Upper lobe of left lung (tissue), 4 donors: ENCODE data around the gene NINJ2.

ENCODE experiments used
- EP300 ChIP-seq, 4 donors: sonication (generic); formaldehyde crosslinking; IDR thresholded peaks; one replicate each; pipeline ENCODE4 v1.5.1; 2017; ENCODE audit warnings: antibody characterized with exemption in 4 of 4, control low read depth in 2 of 4
- POLR2A ChIP-seq, 4 donors: fragments of 450-650 bp; IDR thresholded peaks; one replicate each; pipeline ENCODE4 v1.5.1; 2016 to 2017; ENCODE audit warnings: antibody characterized with exemption in 4 of 4, mild to moderate bottlenecking in 2 of 4
- POLR2AphosphoS5 ChIP-seq, 2 donors: sonication (generic); formaldehyde crosslinking; IDR thresholded peaks; one replicate each; pipeline ENCODE4 v1.5.1; 2017; ENCODE audit warnings: antibody characterized with exemption in 2 of 2
- TF ChIP-seq, protein P1 (sequence below), 6 experiments: fragments of 450-650 bp in 4 of 6; fragments of 200-600 bp in 2 of 6; sonication (generic) in 2 of 6; IDR thresholded peaks; one replicate each; pipeline ENCODE4 v1.5.1; 2016 to 2019; ENCODE audit warnings: antibody characterized with exemption in 6 of 6

DNA sequence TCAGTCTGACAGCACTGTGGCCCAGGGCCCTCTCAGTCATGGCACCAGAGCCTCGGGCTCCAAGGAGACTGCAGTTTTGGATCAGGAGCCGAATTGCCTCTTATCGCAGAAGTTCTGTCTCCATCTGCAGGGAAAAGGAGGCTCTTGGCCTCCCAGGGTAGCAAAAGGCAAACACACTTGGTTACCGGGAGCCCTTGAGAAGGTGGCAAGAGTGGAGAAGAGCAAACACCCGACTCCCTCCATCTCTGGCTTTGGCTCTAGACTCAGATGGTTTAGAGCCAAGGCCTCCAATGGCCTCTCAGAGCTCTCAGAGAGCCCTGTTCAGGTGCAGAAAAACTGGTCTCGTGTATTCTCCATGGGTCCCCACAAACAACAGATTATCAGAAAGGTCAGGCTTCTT is 44.6 kb downstream of the NINJ2 start:
- TF ChIP-seq EP300 (IDR thresholded peaks at IDR 0.05) (no peak), POLR2A (IDR thresholded peaks at IDR 0.05) (peak in 1 of 4 donors; percentile 17), POLR2AphosphoS5 (IDR thresholded peaks at IDR 0.05) (peak; percentile 34 to 37)
- TF ChIP-seq, protein P1, sequence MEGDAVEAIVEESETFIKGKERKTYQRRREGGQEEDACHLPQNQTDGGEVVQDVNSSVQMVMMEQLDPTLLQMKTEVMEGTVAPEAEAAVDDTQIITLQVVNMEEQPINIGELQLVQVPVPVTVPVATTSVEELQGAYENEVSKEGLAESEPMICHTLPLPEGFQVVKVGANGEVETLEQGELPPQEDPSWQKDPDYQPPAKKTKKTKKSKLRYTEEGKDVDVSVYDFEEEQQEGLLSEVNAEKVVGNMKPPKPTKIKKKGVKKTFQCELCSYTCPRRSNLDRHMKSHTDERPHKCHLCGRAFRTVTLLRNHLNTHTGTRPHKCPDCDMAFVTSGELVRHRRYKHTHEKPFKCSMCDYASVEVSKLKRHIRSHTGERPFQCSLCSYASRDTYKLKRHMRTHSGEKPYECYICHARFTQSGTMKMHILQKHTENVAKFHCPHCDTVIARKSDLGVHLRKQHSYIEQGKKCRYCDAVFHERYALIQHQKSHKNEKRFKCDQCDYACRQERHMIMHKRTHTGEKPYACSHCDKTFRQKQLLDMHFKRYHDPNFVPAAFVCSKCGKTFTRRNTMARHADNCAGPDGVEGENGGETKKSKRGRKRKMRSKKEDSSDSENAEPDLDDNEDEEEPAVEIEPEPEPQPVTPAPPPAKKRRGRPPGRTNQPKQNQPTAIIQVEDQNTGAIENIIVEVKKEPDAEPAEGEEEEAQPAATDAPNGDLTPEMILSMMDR (IDR thresholded peaks at IDR 0.05), result no peak
